Activated T-helper 9 cell treated with anti-CD3 and anti-CD28 coated beads, Interleukin-2, amount 50 U/mL, for 16 hours (primary cell): ENCODE data around the gene LPCAT1.
"Not testable (repeated sequence)": the region's sequence is repeated elsewhere in the genome, so short reads cannot be mapped to it uniquely, and the experiment has no call there.

ENCODE experiments used
- DNase-seq: peaks from one replicate; pipeline ENCODE4 v3.0.0-alpha.2; 2020; ENCODE audit warnings: low read depth

The LPCAT1 gene

GRCh38 chr5:1509346-1510085 lies 14.2 kb downstream of the LPCAT1 start:
- no peak for DNase-seq

GRCh38 chr5:1508659-1509290 lies 15.0 kb downstream of the LPCAT1 start:
- no peak for DNase-seq

GRCh38 chr5:1507961-1508658 lies 15.7 kb downstream of the LPCAT1 start:
- DNase-seq: no peak

- no peak for DNase-seq
Observed at GRCh38 chr5:1507457-1507856, 16.3 kb downstream of the LPCAT1 start.

GRCh38 chr5:1507014-1507375 lies 16.8 kb downstream of the LPCAT1 start:
- no peak for DNase-seq

- DNase-seq: no peak
Observed at GRCh38 chr5:1506242-1507013, 17.3 kb downstream of the LPCAT1 start.

- DNase-seq: no peak
Observed at GRCh38 chr5:1505506-1506241, 18.1 kb downstream of the LPCAT1 start.

GRCh38 chr5:1505089-1505488 lies 18.7 kb downstream of the LPCAT1 start:
- not testable (repeated sequence) for DNase-seq

- no peak for DNase-seq
Observed at GRCh38 chr5:1504617-1505016, 19.1 kb downstream of the LPCAT1 start.

- DNase-seq: no peak
Observed at GRCh38 chr5:1504069-1504595, 19.6 kb downstream of the LPCAT1 start.

GRCh38 chr5:1503241-1504068 lies 20.3 kb downstream of the LPCAT1 start:
- DNase-seq: no peak

- no peak for DNase-seq
Observed at GRCh38 chr5:1502737-1503120, 21.0 kb downstream of the LPCAT1 start.

- DNase-seq: no peak
Observed at GRCh38 chr5:1502046-1502736, 21.6 kb downstream of the LPCAT1 start.

- no peak for DNase-seq
Observed at GRCh38 chr5:1501372-1502045, 22.3 kb downstream of the LPCAT1 start.

- DNase-seq: no peak
Observed at GRCh38 chr5:1500411-1501091, 23.2 kb downstream of the LPCAT1 start.

- DNase-seq: no peak
Observed at GRCh38 chr5:1499851-1500250, 23.9 kb downstream of the LPCAT1 start.

GRCh38 chr5:1498623-1499416 lies 24.9 kb downstream of the LPCAT1 start:
- DNase-seq: no peak
